ENCODE measurements around the gene LKAAEAR1. TPM values are rescaled to one million over a fixed set of nuclear protein-coding genes. Genes with fewer than 3 reads are reported as not detected.

Gene LKAAEAR1
- total RNA-seq, 4 donors from 2014 or later, result not detected

GRCh38 chr20:64065974-64066343 lies 18.2 kb downstream of the LKAAEAR1 start:
- Histone ChIP-seq H3K27me3 (no peaks in the 10 kb centered on the region), H3K36me3 (peaks cover 3% of the 10 kb centered on the region), H3K4me3 (no peak overlapping the region), H3K27ac (no peak overlapping the region), H3K4me1 (peaks cover 40% of the 10 kb centered on the region), H3K9me3 (no peaks in the 10 kb centered on the region)
- no peak for TF ChIP-seq POLR2AphosphoS5 (IDR thresholded peaks at IDR 0.05)
- TF ChIP-seq EP300 (IDR thresholded peaks at IDR 0.05), result no peak
- no peak for TF ChIP-seq POLR2A (IDR thresholded peaks at IDR 0.05)
- TF ChIP-seq CTCF (IDR thresholded peaks at IDR 0.05), result no peak
- WGBS, result 52% methylated on average over 3 of the region's 5 CpGs
- no peak for DNase-seq (ENCODE audit: low spot score in 2 of 2)

DNA sequence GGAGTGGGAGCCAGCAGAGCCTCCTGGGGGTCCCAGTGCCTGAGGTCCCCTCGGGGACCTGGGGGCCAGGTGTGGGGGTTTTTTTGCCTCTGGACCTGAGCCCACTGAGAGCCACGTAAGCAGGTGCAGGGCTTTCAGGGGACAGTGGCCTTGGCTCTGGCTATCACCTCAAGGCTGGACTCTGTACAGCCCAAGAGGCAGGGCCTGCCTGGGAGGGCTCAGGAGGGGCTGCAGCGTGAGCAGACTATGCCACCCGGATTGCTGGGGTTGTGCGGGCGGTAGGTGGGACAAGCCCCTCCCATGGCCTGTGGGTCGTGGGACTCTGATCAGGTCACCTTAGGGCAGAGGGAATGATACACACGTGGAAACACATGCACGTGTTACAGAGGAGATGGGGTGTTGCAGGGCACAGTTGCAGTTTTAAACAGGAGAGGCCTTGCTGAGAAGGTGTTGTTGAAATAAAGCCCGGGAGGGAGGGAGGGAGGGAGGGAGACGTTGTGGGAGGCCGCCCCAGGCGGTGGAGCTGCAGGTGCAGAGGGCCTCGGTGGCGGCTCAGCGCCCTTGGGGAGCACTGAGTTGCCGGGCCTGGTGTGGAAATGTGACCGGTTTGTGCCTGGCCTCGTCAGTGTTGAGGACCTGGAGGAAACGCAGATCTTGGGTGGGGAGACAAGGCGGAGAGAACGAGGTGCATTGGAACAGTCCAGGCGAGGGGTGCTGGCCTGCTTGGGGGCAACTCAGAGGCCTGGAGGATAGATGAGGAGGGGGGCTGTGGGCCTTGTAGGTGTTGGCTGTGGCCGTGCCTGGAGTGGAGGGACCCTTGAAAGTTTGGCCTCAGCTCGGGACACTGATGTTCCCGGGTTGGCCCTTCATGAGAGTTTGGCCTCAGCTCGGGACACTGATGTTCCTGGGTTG lies 18.9 kb downstream of the LKAAEAR1 start:
- WGBS, result 51% methylated on average over 27 of the region's 27 CpGs
- Histone ChIP-seq H3K27ac (no peak overlapping the region), H3K27me3 (no peaks in the 10 kb centered on the region), H3K36me3 (no peaks in the 10 kb centered on the region), H3K4me3 (no peak overlapping the region), H3K9me3 (no peaks in the 10 kb centered on the region), H3K4me1 (peaks cover 40% of the 10 kb centered on the region)
- TF ChIP-seq CTCF (IDR thresholded peaks at IDR 0.05) (no peak), EP300 (IDR thresholded peaks at IDR 0.05) (no peak), POLR2AphosphoS5 (IDR thresholded peaks at IDR 0.05) (no peak), POLR2A (IDR thresholded peaks at IDR 0.05) (no peak)
- DNase-seq (ENCODE audit: low spot score in 2 of 2), result no peak

- H3K27me3 ChIP-seq, result no peaks in the 10 kb centered on the region
- H3K4me3 ChIP-seq, result peak overlapping the region; percentile 89
- H3K36me3 ChIP-seq, result no peaks in the 10 kb centered on the region
- H3K27ac ChIP-seq, result no peak overlapping the region
- WGBS, result 19% methylated on average over 7 of the region's 12 CpGs
- no peak for DNase-seq (ENCODE audit: low spot score in 2 of 2)
- H3K9me3 ChIP-seq, result no peaks in the 10 kb centered on the region
- H3K4me1 ChIP-seq, result peaks cover 40% of the 10 kb centered on the region
- no peak for TF ChIP-seq POLR2A (IDR thresholded peaks at IDR 0.05)
- no peak for TF ChIP-seq POLR2AphosphoS5 (IDR thresholded peaks at IDR 0.05)
Observed at GRCh38 chr20:64064145-64064698, 20.0 kb downstream of the LKAAEAR1 start.

DNA sequence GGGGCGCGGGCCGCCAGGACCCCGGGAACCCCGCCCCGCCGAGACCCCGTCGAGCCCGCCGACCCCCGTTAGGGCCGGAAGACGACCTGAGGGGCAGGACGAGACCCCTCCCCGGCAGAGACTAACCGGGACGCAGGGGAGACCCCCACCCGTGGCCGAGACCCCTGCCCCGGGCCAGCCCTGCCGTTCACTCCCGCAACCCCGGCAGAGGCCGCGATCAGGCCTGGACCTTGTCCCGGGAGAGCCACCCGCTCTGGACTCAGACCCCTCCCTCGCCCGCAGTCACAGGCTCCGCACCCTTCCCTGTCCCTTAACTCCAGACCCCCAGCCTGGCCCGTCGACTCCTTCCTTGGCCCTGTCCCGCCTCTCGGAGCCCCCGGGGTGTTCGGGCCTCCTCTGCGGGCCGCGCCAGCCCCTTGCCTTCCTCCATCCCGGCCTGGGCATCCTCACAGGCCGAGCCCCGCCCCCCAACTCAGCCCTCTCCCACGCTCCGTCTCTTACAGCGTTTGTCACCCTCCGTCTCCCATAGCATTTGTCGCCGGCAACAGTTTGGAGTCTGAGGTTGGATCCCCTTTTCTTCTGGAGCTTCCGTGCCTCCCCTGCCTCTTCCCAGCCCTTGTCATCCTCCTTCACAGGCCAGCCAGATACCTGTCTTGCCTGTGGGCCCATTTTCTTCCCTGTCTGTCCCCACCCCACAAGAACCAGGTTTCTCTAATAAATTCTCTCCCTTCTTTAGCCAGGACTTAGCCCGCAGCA lies 20.6 kb downstream of the LKAAEAR1 start:
- Histone ChIP-seq H3K4me3 (peak overlapping the region; percentile 89), H3K27me3 (no peaks in the 10 kb centered on the region), H3K4me1 (peaks cover 40% of the 10 kb centered on the region), H3K27ac (peak overlapping the region; percentile 76), H3K9me3 (no peaks in the 10 kb centered on the region), H3K36me3 (no peaks in the 10 kb centered on the region)
- no peak for TF ChIP-seq EP300 (IDR thresholded peaks at IDR 0.05)
- no peak for TF ChIP-seq POLR2AphosphoS5 (IDR thresholded peaks at IDR 0.05)
- TF ChIP-seq POLR2A (IDR thresholded peaks at IDR 0.05), result no peak
- 7% methylated on average over 16 of the region's 51 CpGs for WGBS
- DNase-seq (ENCODE audit: low spot score in 2 of 2), result no peak

DNA sequence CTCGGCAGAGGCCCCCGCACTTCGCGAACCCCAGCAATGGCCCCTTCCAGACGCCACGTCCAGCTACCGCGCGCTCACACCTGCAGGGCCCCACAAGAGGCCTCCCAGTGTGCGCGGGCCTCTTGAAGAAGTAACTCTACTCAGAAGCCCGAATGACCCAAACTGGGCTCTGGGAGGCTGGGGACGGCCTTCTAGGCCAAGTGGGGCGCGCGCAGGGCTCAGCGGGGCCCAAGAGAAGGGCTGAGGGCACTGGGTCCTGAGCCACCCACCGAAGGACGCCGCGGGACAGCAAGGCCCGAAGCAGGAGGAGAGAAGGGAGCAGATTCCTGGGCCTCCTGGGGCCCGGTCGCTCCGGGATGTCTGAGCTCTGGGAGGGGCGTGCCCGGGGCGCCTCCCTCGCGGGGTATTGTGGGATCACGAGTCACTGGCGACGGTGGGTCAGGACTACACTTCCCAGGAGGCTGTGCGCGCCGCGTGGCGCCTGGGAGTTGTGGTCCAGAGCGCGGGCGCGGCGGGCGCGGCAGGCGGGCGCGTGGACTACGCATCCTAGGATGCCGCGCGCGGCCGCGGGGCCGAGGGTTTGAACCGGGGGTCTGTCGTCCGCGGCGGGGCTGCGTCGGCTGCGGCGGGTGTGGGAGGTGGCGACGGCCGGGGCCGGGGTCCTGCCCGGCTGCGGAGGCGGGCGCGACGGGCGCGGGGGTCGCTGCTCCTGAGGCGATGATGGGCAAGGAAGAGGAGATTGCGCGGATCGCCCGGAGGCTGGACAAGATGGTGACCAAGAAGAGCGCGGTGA lies 21.4 kb downstream of the LKAAEAR1 start, which contains the start of gene TCEA2:
Gene TCEA2, plus strand, starts transcription at position 603 of the 793 bp plus-strand sequence. Its CDS starts 115 bp downstream, at position 718.
- Histone ChIP-seq H3K27me3 (no peaks in the 10 kb centered on the region), H3K27ac (peak within 1 kb of the TSS; percentile 76), H3K36me3 (no peaks in the 10 kb centered on the region), H3K9me3 (no peaks in the 10 kb centered on the region), H3K4me1 (peaks cover 42% of the 10 kb centered on the region), H3K4me3 (peak within 1 kb of the TSS; percentile 89)
- peak; percentile 98 for DNase-seq (ENCODE audit: low spot score in 2 of 2)
- under 1% methylated on average over 53 of the region's 85 CpGs for WGBS
- TF ChIP-seq EP300 (IDR thresholded peaks at IDR 0.05) (no peak), POLR2A (IDR thresholded peaks at IDR 0.05) (peak in 1 of 2 donors; percentile 43), POLR2AphosphoS5 (IDR thresholded peaks at IDR 0.05) (peak in 2 of 3 donors; percentile 67)

DNA sequence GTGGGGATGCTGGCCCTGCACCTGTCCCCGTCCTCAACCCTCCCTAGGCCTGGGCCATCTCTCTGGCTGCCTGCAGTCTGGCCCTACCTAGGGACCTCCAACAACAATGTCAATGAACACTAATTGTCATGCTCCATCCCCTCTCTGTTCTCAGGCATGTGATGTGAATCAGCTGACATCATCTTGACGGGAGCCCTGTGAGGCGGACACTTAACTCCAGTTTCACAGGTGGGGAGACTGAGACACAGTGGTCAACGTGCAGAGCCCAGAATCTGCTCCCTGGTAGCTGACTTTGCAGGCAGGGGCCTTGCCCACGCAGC lies 22.0 kb downstream of the LKAAEAR1 start:
- Histone ChIP-seq H3K9me3 (no peaks in the 10 kb centered on the region), H3K36me3 (no peaks in the 10 kb centered on the region), H3K27me3 (no peaks in the 10 kb centered on the region), H3K4me1 (peaks cover 48% of the 10 kb centered on the region), H3K27ac (peak overlapping the region; percentile 76), H3K4me3 (peak overlapping the region; percentile 89)
- no peak for TF ChIP-seq CTCF (IDR thresholded peaks at IDR 0.05)
- TF ChIP-seq POLR2AphosphoS5 (IDR thresholded peaks at IDR 0.05), result no peak
- TF ChIP-seq POLR2A (IDR thresholded peaks at IDR 0.05), result no peak
- no peak for TF ChIP-seq EP300 (IDR thresholded peaks at IDR 0.05)
- no peak for DNase-seq (ENCODE audit: low spot score in 2 of 2)
- WGBS, result 53% methylated on average over 3 of the region's 5 CpGs
